GM15510 (cell line): ENCODE measurements around the gene SNAPIN.
A peak's percentile ranks its signal among the peaks of the same experiment; 100 is the strongest.

Experiments
- POLR2A ChIP-seq: IDR thresholded peaks from 3 replicates; pipeline ENCODE4 v1.6.1; 2011; ENCODE audit warnings: borderline replicate concordance; ENCODE audit not compliant: insufficient read length; ENCODE audit errors: extremely low read depth

SNAPIN gene

DNA sequence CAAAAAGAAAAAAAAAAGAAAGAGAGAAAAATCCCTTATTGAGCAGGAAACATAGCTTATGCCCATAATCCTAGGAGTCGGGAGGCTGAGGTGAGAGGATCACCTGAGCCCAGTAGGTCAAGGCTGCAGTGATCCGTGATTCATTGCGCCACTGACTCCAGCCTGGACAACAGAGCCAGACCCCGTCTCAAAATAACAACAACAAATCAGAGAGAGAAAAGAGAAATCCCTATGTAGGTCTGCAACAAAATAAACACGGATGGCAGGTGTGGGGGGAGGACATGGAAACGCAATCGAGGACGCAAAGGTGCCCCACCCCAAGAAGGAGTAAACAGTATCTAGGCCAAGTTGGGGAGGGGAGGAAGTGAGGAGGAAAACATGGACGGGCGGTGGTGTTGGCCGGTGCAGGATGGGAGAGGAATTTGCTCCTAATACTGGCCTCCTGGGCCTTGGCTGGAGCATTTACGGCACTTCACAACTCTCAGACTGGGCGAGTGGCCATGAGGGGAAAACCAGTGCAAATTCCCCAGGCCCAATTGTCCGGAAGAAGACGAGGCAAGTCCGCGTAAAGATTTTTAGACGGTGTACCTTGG is 25.2 kb upstream of the SNAPIN start:
- TF ChIP-seq POLR2A: no peak

DNA sequence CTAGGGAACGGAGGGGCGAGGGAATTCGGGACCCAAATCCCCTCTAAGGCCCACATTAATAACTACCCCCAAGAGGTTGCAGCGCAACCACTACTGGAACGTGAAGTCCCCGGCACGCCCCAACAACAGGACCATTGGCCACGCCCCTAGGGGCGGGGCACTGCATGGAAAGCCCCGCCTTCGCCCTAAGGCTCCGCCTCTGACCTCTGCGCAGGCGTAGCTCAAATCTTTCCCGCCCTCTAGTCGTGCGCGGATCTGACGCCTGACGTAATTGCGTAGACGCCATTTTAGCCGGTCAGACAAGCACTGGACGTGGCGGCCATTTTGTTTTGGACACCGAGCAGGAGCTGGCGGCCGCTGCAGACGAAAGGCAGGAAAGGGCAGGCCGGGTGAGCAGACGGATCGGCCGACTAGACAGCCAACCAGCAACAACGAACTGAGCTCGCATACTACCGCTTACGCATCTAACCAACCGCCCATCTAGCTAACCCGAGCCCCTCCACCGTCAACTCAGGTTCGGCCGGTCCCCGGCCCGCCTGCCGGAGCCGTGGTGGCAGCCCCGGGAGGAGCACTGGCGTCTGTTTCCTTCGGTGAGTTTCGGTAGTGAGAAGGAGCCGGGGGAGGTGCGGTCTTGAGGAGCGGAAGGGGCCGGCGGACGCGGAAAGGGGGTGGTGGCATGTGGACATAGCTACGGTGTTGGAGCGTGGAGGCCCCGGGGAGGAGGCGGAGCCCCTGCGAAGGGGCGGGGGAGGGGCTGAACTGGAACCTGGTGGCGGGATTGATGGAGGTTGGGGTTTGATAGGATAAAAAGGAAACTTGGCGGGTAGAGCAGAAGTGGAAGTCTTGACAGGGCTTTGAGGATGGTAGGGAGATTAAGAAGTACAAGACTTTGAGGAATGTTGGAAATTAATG is 24.5 kb upstream of the SNAPIN start, which contains the start of gene CHTOP:
TSS of gene CHTOP (plus strand) at position 313 of the 912 bp plus-strand sequence. CDS start 2,523 bp downstream, outside the sequence.
- peak; percentile 90 for TF ChIP-seq POLR2A

DNA sequence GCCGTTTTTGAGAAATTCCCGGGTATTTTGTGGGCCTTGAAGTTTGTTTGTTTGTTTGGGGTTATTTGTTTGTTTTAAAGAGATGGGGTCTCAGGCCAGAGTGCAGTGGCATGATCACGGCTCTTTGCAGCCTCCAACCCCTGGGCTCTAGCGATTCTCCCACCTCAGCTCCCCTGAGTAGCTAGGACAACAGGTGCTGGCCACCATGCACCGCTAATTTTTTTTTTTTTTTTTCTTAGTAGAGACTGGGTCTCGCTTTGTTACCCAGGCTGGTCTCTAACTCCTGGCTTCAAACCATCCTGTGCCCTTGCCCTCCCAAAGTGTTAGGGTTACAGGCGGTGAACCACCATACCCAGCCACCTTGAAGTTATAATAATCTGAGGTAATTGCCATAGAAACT is 22.6 kb upstream of the SNAPIN start:
- TF ChIP-seq POLR2A: no peak

DNA sequence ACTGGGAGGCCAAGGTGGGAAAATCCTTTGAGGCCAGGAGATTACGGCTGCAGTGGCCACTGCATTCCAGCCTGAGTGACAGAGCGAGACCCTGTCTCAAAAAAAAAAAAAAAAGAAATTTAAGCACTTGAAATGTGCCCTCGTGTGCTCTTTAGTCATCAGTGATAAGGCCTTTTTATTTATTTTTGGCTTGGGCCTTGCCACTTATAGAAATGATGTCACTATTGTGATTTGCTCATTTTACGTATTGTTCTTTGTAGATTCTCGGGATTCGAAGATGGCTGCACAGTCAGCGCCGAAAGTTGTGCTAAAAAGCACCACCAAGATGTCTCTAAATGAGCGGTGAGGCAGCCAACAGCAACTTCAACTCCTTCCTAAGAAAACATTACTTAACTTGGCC is 22.2 kb upstream of the SNAPIN start:
- no peak for TF ChIP-seq POLR2A

DNA sequence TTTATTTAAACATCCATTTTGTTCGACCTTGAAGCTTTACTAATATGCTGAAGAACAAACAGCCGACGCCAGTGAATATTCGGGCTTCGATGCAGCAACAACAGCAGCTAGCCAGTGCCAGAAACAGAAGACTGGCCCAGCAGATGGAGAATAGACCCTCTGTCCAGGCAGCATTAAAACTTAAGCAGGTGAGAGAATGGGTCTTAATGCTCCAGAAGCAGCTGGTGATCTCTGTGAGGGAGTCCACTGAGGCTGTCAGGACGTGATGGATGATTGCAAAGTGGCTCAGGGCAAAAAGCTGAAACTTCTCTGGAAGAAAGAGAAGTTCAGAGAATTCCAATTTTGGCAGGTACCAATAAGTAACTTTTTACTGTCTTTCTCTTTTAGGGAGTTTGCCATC is 20.2 kb upstream of the SNAPIN start:
- TF ChIP-seq POLR2A: no peak

DNA sequence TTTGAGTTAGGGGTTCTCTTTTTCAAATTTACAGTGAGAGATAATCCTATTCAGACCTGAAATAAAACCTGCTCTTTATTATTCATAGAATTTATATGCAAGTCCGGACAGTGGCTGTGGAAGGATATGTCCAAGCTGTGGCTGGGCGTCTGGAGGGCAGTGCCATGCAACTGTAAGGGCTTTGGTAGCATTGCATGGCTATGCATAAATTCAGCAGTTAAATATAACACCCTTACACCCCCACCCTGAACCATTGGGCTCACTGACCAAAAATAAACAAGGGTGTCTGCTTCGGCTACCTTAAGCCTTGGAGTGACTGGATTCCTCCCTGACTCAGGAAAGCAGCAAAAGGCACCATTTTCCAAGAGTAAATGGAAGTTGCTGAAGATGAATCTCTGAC is 19.2 kb upstream of the SNAPIN start:
- TF ChIP-seq POLR2A: no peak

DNA sequence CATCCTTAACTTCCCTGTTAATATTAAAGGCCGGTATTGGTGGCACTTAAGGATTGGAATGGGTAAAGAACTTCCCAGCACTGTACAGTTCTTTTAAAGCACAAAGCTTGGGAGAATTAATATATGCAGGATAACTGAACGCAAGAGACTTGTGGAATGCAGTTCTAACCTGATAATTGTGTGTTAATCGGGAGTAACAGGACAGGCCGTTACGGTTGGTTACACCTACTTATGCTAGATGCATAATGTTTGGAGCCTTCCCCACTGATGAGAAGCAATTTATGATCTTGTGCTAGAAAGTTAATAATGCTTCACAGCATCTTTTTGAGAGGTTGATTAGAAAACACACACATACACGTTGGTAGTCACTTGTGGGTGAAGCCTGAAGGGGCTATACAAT is 17.6 kb upstream of the SNAPIN start:
- TF ChIP-seq POLR2A: no peak

DNA sequence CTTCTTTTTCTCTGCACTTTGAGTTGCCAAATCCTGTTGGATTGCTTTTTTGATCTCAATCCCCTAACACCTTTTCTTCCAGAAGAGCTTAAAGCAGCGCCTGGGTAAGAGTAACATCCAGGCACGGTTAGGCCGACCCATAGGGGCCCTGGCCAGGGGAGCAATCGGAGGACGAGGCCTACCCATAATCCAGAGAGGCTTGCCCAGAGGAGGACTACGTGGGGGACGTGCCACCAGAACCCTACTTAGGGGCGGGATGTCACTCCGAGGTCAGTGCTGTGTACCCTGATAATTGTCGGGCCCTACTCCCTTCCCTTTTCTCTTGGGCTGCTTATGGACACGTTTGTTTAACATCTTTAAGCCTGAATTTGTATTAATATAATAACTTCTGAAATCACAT is 16.3 kb upstream of the SNAPIN start:
- TF ChIP-seq POLR2A: no peak

DNA sequence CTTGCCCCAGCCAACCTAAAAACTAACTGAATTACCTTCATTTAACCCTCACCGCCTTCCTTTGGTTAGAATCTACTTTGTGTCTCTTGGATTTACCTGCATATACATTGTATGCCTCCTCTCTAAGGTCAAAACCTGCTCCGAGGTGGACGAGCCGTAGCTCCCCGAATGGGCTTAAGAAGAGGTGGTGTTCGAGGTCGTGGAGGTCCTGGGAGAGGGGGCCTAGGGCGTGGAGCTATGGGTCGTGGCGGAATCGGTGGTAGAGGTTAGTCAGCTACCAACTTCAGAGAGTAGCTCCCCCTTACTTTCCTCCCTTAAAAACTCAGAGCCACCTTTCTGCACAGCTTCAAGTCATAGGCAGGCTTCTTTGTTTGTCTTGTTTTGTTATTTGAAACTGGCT is 15.4 kb upstream of the SNAPIN start:
- no peak for TF ChIP-seq POLR2A

DNA sequence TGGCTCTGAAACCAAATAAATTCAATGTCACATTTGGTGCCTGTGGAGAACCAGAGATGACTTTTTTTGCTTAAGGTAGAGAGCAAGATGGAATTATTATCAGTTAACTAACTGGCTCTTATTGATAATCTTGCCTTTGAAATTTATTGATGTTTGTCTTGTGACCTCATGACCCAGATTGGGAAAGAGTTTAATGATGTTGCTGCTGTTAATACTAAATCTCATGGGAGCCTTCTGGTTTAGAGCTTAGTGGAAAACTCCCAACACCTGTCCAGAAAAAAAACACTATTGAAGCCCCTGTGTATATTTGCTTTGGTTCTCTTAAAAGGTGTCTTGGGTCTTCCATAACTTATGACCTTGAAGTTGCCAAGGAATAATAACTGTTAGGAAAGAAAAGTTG is 14.7 kb upstream of the SNAPIN start:
- TF ChIP-seq POLR2A: no peak

DNA sequence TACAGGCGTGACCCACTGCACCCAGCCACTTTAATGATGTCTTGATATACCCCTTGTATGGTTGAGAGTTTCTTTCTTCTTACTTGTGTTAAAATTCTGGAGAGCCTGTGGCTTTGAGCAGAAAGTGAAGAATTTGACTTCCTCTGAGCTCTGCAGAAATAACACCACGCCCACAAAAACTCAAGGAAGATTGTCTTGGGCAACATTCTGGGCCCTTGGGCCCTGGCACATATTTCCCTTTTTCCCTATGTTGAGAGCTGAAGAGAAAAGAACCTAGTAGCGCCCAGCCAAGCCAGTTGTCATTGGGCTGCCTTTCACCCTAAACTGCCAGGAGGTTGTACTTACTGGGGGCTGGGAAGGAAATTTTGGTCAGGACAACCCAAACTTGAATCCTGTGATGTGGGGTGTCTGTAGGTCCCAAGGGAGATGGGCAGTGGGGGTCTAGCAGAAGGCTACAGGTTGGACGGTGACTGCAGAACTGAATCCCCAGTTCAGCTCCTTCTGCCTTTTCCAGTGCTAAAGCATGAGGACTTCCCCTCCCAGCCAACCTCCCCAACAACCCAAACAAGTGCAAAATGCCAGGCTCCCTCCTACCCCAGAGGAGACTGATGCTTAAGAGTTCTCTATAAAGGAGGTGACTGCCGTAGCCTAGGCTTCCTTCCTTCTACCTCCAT is 11.7 kb upstream of the SNAPIN start:
- no peak for TF ChIP-seq POLR2A

DNA sequence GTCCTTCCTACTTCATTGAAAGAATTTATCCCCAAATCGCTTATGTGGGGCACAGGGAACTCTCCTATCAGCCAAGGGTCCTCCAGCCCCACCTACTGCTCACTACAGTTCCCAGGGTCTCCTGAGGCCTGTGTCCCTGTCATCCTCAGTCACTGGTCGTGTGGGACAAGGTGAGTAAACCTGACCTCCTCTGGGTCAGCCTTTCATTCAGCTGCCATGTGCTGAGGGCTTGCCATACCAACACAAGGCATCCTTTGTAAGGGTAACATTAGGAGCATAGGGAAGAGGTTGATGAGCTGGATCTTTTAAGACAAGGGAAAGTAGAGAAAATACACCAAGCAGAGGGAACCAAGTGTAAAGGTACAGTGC is 11.2 kb upstream of the SNAPIN start:
- TF ChIP-seq POLR2A: no peak

DNA sequence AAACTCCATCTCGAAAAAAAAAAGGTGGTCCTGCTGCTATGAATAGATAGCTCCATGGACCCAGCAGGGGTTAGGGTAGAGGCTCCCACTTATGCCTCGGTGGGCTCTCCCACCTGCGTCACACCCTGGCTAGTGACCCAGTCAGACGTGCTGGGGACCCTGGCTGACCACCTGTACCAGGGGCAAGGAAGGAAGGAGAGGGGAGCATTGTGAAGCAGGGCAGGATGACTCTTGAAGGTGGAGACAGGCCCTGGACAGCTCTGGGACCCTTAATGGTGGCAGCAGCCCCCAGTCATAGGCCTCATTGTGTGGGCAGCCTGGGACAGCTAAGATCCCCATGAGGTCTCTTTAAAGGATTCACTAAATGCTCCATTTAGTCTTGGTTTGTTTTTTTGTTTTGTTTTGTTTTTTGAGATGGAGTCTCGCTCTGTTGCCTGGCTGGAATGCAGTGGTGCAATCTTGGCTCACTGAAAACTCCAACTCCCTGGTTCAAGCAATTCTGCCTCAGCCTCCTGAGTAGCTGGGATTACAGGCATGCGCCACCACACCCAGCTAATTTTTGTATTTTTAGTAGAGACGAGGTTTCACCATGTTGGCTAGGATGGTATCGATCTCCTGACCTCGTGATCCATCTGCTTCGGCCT is 10.4 kb upstream of the SNAPIN start:
- TF ChIP-seq POLR2A: no peak

DNA sequence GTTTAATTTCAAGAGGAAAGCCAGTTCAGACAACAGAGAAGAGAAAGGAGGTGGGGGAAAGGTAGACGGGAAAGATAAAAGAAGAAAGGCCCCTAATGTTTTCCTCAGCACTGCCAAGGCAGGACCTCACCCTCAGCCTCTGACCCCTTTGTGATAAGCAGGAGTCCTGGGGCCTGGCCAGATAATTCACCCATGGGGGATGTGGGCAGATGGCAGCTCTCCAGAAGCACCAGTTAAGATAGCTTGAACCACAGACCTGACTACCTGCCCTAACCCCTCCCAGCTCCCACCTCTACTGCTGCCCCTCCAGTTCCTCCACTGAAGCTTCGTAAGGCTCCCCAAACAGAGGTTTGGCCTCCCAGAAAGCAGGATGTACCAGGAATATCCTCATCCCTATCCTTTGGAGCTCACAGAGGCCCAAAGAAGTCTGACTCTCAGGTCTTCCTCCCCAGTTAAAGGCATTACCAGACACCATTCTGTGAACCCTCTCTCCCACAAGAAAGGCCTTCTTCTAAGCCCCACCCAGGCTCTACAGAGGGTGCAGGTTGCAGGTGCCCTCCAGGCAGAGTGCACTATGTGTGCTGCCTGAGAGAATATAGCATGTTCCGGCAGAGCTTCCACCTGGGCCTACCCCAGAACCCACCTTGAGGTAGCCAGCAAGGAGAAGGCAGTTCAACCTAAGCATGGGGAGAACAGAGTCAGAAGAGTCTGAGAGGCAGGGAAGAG is 9.2 kb upstream of the SNAPIN start:
- no peak for TF ChIP-seq POLR2A
